Activated CD4-positive, alpha-beta memory T cell treated with anti-CD3 and anti-CD28 coated beads for 36 hours (primary cell): ENCODE measurements around the gene EGFL8. TPM values are rescaled to one million over a fixed set of nuclear protein-coding genes. Genes with fewer than 3 reads are reported as not detected.
A peak's percentile ranks its signal among the peaks of the same experiment; 100 is the strongest.

ENCODE experiments used
- CTCF ChIA-PET: fragments of 350-600 bp; sonication (Branson Sonifier 250); formaldehyde crosslinking; loops from one replicate; lab custom pipeline; 2021; ENCODE audit warnings: antibody characterized with exemption, inconsistent platforms; lab: Charles Lee
- POLR2A ChIA-PET: fragments of 350-600 bp; sonication (Branson Sonifier 250); formaldehyde crosslinking; loops from one replicate; lab custom pipeline; 2021; ENCODE audit warnings: antibody characterized with exemption; lab: Charles Lee
- DNase-seq: peaks from one replicate; pipeline ENCODE4 v3.0.0-alpha.2; 2020
- H3K27ac Mint-ChIP-seq: one replicate; pipeline ENCODE4 v1.8.0; 2021; ENCODE audit warnings: mixed read lengths
- H3K27me3 Mint-ChIP-seq: one replicate; pipeline ENCODE4 v1.8.0; 2021; ENCODE audit warnings: mixed read lengths
- H3K36me3 Mint-ChIP-seq: one replicate; pipeline ENCODE4 v1.8.0; 2021; ENCODE audit warnings: mixed read lengths
- H3K4me1 Mint-ChIP-seq: one replicate; pipeline ENCODE4 v1.8.0; 2021; ENCODE audit warnings: low read depth, mixed read lengths
- H3K4me3 Mint-ChIP-seq: one replicate; pipeline ENCODE4 v1.8.0; 2021; ENCODE audit warnings: mild to moderate bottlenecking, mixed read lengths
- H3K9me3 Mint-ChIP-seq: one replicate; pipeline ENCODE4 v1.8.0; 2021; ENCODE audit warnings: mixed read lengths
- intact Hi-C: fragments of 100-400 bp; cut with micrococcal nuclease; formaldehyde crosslinking; loops from one replicate; pipeline ENCODE4 v1.15.1; 2023
- total RNA-seq, 2 experiments: library from RNA; stranded (reverse); gene quantifications; one replicate each; pipeline ENCODE4 v1.2.3, GENCODE V29; 2021

EGFL8 gene
- total RNA-seq, 2 experiments from 2014 or later = 6.5 to 7.1 TPM

DNA sequence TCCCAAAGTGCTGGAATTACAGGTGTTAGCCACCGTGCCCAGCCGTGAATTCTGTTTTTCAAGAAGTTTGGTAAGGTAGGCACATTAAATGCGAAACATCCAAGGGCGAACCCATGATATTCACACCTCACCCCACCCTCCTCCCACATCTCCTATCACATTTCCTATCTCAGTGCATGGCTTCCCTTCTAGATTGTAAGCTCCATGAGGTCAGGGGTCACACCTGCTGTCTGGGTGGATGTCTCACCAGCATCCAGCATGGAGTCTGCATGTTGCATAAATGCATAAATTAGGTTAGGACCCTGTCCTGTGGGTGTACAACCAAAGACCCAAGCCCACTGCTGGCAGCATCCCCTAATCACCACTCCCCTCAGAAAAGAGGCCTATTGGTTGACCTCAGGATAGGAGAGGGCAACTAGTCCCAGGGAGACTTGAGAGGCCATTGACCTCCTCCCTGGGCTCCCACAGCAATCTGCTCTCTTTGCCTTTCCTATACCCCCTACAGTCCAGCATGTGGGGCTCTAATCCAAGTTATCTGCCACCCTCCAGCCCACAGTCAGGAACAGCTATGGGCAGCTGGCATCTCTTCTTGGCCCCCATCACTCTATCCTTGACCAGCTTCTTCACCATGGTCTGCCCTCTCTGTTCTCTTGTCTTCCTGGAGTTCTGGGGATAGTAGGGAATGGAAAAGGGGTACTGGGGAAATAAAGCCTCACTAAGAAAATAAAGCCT, 16.8 kb upstream of the EGFL8 start:
- Mint-ChIP-seq H3K27me3 (peaks cover 30% of the 10 kb centered on the region), H3K36me3 (no peaks in the 10 kb centered on the region), H3K4me1 (peaks cover 20% of the 10 kb centered on the region), H3K9me3 (no peaks in the 10 kb centered on the region), H3K4me3 (no peak overlapping the region), H3K27ac (no peak overlapping the region)
- DNase-seq = no peak
- intact Hi-C loops = loop anchor here (1.0 to 2.0 kb wide), 2 partner anchors 19 to 47 kb away; partner anchors contain the start of gene ATF6B
- CTCF ChIA-PET = interaction anchor here (0.7 to 1.5 kb wide), 3 partner anchors 19 to 98 kb away, joined by 3 to 4 read pairs (median 4); no protein-coding TSS in a partner anchor
- POLR2A ChIA-PET = interaction anchor here (1.5 kb wide), 1 partner anchor 45 kb away, joined by 3 read pairs; no protein-coding TSS in a partner anchor

DNA sequence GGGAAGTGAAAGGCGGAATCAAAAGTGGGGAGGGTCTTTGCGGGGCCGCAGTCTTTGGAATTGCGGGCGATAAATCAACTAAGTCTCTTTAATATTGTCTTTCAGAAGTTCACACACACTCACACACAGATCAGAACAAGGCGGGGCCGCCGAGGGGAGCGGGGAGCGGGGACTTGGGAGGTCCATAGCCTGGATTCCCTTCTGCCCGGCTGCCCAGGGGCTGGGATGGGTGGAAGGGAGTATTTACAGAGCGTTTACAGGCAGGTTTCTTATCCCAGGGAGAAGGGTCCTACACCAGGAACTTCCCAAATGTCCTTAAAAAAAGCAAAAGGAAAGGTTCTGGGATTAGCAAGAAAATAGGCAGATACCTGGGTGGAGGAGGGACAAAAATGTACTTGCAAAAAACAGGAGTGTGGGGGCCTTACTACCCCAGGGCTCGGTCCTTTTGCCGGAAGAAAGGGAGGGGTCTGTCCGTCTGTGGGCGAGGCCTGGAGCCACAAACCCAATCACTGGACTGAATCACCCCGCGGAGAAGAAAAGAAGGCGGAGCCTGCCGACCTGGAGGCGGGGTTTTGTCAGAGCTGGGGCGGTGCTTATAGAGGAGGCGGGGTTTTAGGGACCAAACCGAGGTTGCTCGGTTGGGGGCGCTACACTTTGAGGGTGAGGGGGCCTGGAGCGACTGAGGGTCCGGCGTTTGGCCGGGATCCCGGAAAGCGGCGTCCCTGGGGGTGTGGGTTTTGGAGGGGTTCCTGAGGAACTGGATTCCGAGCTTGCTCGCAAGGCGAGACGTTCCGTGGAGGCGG, 15.9 kb upstream of the EGFL8 start:
- H3K36me3 Mint-ChIP-seq = no peaks in the 10 kb centered on the region
- H3K27me3 Mint-ChIP-seq = peaks cover 30% of the 10 kb centered on the region
- peak overlapping the region; percentile 76 for H3K4me3 Mint-ChIP-seq
- ChIA-PET POLR2A (interaction anchor here (1.5 kb wide), 1 partner anchor 44 kb away, joined by 3 read pairs; no protein-coding TSS in a partner anchor), CTCF (interaction anchor here (0.7 to 1.5 kb wide), 5 partner anchors 10 to 97 kb away, joined by 3 to 5 read pairs (median 4); no protein-coding TSS in a partner anchor)
- H3K9me3 Mint-ChIP-seq = no peaks in the 10 kb centered on the region
- no peak overlapping the region for H3K27ac Mint-ChIP-seq
- intact Hi-C loops = loop anchor here (1.0 to 2.0 kb wide), 2 partner anchors 20 to 46 kb away; partner anchors contain the start of gene ATF6B
- peaks cover 28% of the 10 kb centered on the region for H3K4me1 Mint-ChIP-seq
- DNase-seq = peak; percentile 87

DNA sequence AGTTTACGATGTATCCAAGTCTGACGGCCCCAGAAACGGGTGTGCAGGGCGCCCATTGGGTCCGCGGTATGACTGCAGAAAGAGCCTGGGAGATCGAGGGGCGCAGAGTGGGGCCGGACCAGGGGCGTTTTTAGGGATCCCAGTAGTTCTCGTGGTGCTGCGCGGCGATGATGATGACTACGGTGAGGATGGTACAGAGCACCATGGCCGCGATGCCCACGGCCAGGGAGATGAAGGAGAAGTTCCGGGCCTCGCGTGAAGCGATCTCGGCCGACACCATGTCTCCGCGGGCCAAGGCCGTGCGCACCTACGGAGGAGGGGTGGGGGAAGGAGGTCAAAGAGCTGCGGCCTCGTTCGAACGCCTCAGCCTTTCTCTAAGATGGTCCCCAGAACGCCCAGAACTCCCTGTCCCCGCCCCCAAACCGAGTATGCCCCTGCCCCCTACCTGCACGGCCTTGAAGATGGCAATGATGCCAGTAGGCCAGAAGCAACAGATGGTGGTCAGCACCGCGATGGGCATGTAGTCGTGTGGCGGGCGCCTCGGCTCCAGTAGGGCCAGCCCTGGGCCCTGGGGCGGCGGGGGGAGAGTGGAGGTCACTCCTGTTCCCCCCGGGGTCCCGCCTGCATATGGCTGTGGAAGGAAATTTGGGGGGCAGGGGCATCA, 15.2 kb upstream of the EGFL8 start:
- H3K4me1 Mint-ChIP-seq = peaks cover 29% of the 10 kb centered on the region
- peak; percentile 22 for DNase-seq
- peak overlapping the region; percentile 76 for H3K4me3 Mint-ChIP-seq
- ChIA-PET POLR2A (interaction anchor here (1.5 kb wide), 1 partner anchor 44 kb away, joined by 3 read pairs; no protein-coding TSS in a partner anchor), CTCF (interaction anchor here (0.9 to 1.5 kb wide), 3 partner anchors 10 to 46 kb away, joined by 3 to 5 read pairs (median 4); no protein-coding TSS in a partner anchor)
- peaks cover 30% of the 10 kb centered on the region for H3K27me3 Mint-ChIP-seq
- H3K36me3 Mint-ChIP-seq = peaks cover 3% of the 10 kb centered on the region
- no peak overlapping the region for H3K27ac Mint-ChIP-seq
- intact Hi-C loops = loop anchor here (2.0 kb wide), 1 partner anchor 46 kb away; no protein-coding TSS in a partner anchor
- no peaks in the 10 kb centered on the region for H3K9me3 Mint-ChIP-seq

DNA sequence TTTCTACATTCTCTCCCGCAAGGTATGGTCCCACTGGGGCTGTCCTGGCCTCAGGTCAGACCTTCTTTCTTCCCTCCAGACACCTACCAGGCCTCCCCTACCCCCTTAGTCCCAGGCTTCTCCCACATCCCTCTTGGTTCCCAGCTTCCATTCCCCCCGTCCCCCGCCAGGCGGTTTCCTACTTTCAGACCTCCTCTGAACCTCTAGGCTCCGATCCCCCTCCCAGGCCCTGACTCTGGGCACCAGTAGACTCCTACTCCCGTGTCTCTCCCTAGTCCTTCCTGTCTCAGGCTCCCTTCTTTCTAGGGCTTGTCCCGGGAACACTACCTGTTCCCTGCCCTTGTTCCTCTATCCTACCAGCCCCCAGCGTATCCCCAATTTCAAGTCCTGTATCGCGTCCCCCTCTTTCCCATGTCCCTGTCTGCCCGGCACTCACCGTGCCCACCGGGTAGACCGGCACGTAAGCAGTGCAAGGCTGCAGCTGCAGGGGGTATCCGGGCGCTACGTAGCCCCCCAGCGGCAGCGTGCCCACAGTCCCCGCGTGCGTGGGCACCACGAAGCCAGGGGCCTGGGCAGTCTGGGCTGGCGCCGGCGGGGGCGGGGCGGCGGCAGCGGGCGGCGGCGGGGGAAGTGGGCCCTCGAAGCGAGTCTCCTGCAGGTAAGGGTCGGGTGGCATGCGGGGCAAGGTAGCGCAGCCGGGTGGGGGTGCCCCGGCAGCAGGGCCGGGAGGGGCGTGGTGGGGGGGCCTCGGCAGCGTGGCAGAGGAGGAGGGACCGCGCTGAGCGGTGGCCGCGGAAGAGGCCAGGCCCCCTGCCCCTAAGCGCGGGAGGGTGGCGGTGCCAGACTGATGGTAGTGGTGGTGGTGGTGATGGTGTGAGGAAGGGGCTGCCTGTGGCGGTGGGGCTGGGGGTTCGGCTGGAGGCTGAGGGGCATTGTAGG, 14.2 kb upstream of the EGFL8 start:
- intact Hi-C loops = loop anchor here (2.0 kb wide), 1 partner anchor 45 kb away; no protein-coding TSS in a partner anchor
- no peak for DNase-seq
- no peaks in the 10 kb centered on the region for H3K9me3 Mint-ChIP-seq
- H3K27me3 Mint-ChIP-seq = peaks cover 30% of the 10 kb centered on the region
- H3K4me3 Mint-ChIP-seq = no peak overlapping the region
- POLR2A ChIA-PET = no interaction called here
- H3K36me3 Mint-ChIP-seq = peaks cover 3% of the 10 kb centered on the region
- H3K27ac Mint-ChIP-seq = peak overlapping the region; percentile 26
- peaks cover 37% of the 10 kb centered on the region for H3K4me1 Mint-ChIP-seq
- CTCF ChIA-PET = no interaction called here

DNA sequence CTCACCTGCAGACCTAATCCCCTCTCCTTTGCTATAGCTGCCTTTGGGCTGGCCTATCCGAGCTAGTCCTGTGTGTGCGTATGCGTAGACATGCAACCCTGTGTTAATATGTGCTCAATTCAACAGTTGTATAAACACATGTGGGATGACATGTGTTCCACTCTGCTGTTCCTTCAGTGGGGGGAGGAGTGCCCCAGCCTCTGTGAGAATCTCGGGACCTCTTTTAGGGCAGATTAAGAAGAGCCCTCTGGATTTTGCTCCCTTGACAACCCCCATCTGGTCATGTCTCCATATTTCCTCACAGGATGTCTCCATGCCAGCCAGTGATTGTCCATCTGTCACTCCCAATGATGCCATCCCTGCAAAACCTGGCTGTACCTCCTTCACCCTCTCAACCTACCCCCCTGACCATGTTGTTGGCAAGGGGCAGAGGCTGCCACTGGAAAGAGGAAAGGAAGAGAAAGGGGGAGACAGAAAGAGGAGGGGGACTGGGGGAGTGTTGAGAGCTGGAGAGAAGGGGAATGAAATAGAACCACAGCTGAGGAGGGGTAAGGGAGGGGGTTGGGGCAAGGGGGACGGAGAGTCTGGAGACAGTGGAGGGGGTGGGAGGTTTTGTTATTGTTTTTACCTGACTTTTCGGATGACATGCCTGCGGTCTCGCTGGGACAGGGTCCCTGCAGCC, 13.1 kb upstream of the EGFL8 start:
- intact Hi-C loops = no loop called here
- Mint-ChIP-seq H3K27me3 (peaks cover 30% of the 10 kb centered on the region), H3K9me3 (no peaks in the 10 kb centered on the region), H3K27ac (no peak overlapping the region), H3K4me3 (no peak overlapping the region), H3K4me1 (peaks cover 41% of the 10 kb centered on the region), H3K36me3 (peaks cover 3% of the 10 kb centered on the region)
- DNase-seq = no peak
- CTCF ChIA-PET = interaction anchor here (1.7 to 1.8 kb wide), 2 partner anchors 33 to 44 kb away, joined by 6 to 7 read pairs; no protein-coding TSS in a partner anchor
- POLR2A ChIA-PET = interaction anchor here (0.6 kb wide), 1 partner anchor 46 kb away, joined by 3 read pairs; no protein-coding TSS in a partner anchor

DNA sequence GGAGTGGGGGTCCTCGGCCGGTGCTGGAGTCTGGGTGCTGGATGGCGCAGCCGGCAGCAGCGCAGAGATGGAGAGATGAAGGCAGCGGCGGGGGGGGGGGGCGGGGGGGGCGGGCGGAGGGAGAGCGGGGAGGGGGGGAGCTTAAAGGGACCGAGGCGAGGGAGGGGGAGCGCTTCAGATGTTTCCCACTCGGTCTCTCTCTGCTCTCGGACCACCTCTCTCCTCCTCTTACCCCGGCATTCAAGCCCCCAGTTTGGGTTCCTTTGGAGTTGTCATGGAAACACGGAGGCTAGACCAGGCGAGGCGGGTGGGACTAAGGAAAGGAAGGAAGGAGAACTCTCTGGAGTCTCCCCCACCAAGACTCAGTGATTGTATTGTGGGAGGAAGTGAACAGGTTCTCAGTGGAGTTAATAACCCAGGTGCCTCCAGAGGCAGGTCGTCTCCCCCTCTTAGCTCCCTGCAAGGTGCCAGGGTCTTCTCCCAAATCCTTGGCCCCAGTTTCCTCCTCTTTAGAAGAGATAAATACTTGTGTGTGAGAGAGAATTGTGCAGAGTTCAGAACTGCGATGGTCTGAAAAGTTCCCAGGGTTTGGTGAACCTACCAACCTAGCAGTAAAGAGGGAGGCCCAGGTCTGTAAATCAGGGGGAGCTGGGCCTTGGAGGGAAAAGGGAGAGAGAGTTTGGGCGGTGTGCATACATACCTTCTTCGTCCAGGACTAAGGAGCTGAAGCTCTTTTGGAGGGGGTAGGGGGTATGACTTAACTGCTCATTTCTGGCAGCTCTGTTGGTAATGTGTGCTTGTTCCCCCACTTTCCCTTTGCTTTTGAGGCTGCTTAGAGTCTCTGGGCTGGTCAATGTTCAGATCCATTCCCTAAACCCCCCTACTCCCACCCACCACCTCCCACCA, 12.3 kb upstream of the EGFL8 start, which contains the start of gene PRRT1:
Gene PRRT1 (minus strand): TSS at position 77 of the 906 bp plus-strand sequence. CDS start 112 bp downstream, outside the sequence.
- intact Hi-C loops = no loop called here
- Mint-ChIP-seq H3K4me1 (peaks cover 41% of the 10 kb centered on the region), H3K27ac (no peak within 1 kb of the TSS), H3K36me3 (peaks cover 3% of the 10 kb centered on the region), H3K27me3 (peaks cover 30% of the 10 kb centered on the region), H3K9me3 (no peaks in the 10 kb centered on the region), H3K4me3 (no peak within 1 kb of the TSS)
- CTCF ChIA-PET = interaction anchor here (1.7 to 1.8 kb wide), 2 partner anchors 33 to 43 kb away, joined by 6 to 7 read pairs; no protein-coding TSS in a partner anchor
- POLR2A ChIA-PET = interaction anchor here (0.6 kb wide), 1 partner anchor 17 kb away, joined by 3 read pairs; no protein-coding TSS in a partner anchor
- no peak for DNase-seq

DNA sequence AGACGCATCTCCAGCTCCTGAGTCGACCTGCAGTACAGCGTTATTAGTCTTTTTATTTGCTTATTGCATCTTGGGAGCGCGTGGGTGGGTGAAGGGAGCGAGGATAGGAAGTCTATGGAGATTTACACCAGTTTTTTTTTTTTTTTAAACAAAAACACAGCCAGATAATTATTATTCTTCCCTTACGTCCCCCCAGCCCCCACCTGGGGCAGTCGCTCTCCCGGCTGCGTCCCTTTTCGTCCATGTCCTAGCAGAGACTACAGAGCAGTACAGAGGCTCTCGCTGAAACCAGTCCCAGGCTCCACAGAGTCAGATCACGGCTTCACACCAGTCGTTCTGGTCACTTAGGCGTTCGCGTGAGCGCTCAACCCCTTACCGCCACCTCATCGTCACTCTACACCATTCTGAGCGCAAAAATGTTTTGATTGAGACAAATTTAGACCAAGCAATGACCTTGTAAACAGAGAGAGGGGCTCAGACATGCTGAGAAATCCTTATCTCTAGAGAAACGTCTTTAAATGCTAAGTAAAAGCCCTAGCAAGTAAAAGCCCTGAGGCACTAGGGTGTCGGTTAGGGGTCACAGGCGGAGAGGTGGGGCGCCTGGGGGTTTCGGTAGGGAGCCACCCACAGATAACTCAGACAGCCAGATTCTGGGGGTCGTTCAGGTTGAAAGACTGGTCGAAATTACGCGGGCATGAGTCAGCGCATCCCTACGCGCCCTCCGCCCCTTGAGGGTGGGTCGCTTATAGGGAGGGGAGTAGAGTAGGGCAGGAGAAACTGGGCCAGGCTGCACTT, 11.4 kb upstream of the EGFL8 start:
- Mint-ChIP-seq H3K27me3 (peaks cover 24% of the 10 kb centered on the region), H3K36me3 (peaks cover 10% of the 10 kb centered on the region), H3K4me3 (peak overlapping the region; percentile 98), H3K27ac (no peak overlapping the region), H3K9me3 (no peaks in the 10 kb centered on the region), H3K4me1 (peaks cover 41% of the 10 kb centered on the region)
- CTCF ChIA-PET = interaction anchor here (1.7 to 1.8 kb wide), 2 partner anchors 34 to 42 kb away, joined by 6 to 7 read pairs; no protein-coding TSS in a partner anchor
- DNase-seq = no peak
- POLR2A ChIA-PET = interaction anchor here (0.6 kb wide), 1 partner anchor 18 kb away, joined by 3 read pairs; no protein-coding TSS in a partner anchor
- intact Hi-C loops = no loop called here

DNA sequence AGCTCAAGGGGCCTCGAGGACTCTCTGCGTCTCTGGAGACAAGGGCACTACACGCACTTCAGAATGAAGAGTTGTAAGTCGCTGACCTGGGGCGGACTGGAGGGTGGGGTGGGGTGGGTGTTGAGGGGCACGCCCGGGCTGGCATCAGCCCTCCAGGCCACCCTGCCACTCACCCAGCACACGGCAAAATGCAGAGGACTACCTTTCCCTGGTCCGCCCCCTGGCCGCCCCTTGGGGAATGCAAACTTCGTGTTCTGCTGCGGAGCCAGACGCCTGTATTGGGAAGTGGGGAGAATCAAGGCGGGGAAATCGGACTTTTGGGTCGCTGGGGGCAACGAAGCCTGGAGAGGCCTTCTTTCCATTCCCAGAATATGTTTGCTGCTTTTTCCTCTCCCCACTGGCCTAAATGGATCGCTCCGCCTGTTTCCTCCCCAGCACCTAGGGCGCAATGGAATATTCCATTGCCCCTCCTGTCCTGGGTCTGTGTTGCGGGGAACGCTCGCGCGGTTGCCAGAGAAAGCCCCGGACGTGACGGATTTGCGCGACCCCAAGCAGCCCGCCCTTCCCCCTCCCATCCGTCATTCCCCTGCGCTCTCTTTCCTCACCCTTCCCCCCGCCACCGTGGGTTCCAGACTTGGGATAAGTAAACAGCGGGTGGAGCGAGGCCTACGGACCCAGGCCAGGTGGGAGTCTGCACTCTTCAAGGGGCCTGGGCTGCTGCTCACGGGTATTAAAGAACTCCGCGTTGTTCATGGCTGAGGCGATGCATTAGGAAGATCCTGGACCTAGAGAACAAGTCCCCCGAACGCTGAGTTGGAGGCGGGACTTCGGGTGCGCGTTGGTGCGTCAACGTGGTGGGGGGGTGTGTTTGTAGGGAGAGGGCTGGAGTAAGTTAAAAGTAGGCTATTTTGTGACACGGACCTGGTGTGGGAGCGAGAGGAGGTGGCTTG, 10.6 kb upstream of the EGFL8 start, which contains the start of gene PPT2:
Gene PPT2 (plus strand): TSS at position 578 of the 950 bp plus-strand sequence. CDS start 454 bp downstream, outside the sequence.
- DNase-seq = peak; percentile 87
- Mint-ChIP-seq H3K27ac (peak within 1 kb of the TSS; percentile 79), H3K27me3 (peaks cover 17% of the 10 kb centered on the region), H3K9me3 (no peaks in the 10 kb centered on the region), H3K4me3 (peak within 1 kb of the TSS; percentile 98), H3K36me3 (peaks cover 10% of the 10 kb centered on the region), H3K4me1 (peaks cover 35% of the 10 kb centered on the region)
- CTCF ChIA-PET = interaction anchor here (1.1 to 1.3 kb wide), 7 partner anchors 11 to 106 kb away, joined by 3 to 10 read pairs (median 4); partner anchors contain the start of genes ATF6B, EGFL8 and FKBPL
- intact Hi-C loops = loop anchor here (1.0 kb wide), 4 partner anchors 24 to 67 kb away; partner anchors contain the start of genes ATF6B and RNF5
- POLR2A ChIA-PET = interaction anchor here (1.1 to 1.3 kb wide), 2 partner anchors 24 to 26 kb away, joined by 6 read pairs; partner anchors contain the start of genes ATF6B and FKBPL
